Measurements from ENCODE around the gene ATG7. TPM values are rescaled to one million over a fixed set of nuclear protein-coding genes. Genes with fewer than 3 reads are reported as not detected.

Gene ATG7
- total RNA-seq, 1 experiment from 2014 or later, result 29.3 TPM

GRCh38 chr3:11351451-11351850 is 79.3 kb downstream of the ATG7 start:
- H3K36me3 ChIP-seq (ENCODE audit: control insufficient read depth in 1 of 2, insufficient read depth in 2 of 2, low read length in 2 of 2), result peaks cover 0 to 11% of the 10 kb centered on the region in 2 experiments; a peak in 1 of 4 replicates
- no peaks in the 10 kb centered on the region for H3K27me3 ChIP-seq (ENCODE audit: insufficient read depth, low read length)
- no peaks in the 10 kb centered on the region for H3K9me3 ChIP-seq (ENCODE audit: control insufficient read depth in 1 of 2, insufficient read depth in 1 of 2, low read depth in 1 of 2, low read length in 2 of 2)
- no peak overlapping the region for H3K27ac ChIP-seq (ENCODE audit: low read depth, low read length)
- BruUV-seq (replicated peaks), result no TSS peak
- H3K4me2 ChIP-seq (ENCODE audit: low read length), result no peak overlapping the region
- H4K20me1 ChIP-seq (ENCODE audit: insufficient read depth), result no peaks in the 10 kb centered on the region
- H3K9me2 ChIP-seq (ENCODE audit: insufficient read depth), result no peaks in the 10 kb centered on the region
- H3K79me2 ChIP-seq (ENCODE audit: insufficient read depth, low read length), result no peaks in the 10 kb centered on the region
- RAD21 ChIA-PET (ENCODE audit: low non-redundant PET in 1 of 2, low total read pairs in 2 of 2, uncharacterized antibody in 2 of 2, unreplicated experiment in 2 of 2), result no interaction called here
- intact Hi-C loops (cut with micrococcal nuclease), result no loop called here
- ATAC-seq (no peak), DNase-seq (ENCODE audit: low read depth, low spot score) (no peak)
- H3K4me3 ChIP-seq (replicated peaks in 1 of 2; ENCODE audit: low read depth in 1 of 2, low read length in 2 of 2), result no peak overlapping the region
- H2AFZ ChIP-seq (ENCODE audit: low read depth, low read length, poor library complexity, severe bottlenecking), result no peak overlapping the region
- H3K4me1 ChIP-seq (ENCODE audit: control insufficient read depth in 1 of 2, insufficient read depth in 2 of 2, low read length in 2 of 2), result peaks cover 0 to 14% of the 10 kb centered on the region in 2 experiments; a peak in 1 of 4 replicates
- POLR2A ChIA-PET, result no interaction called here
- CTCF ChIA-PET, result interaction anchor here (2.0 kb wide), 1 partner anchor 16 kb away, joined by 6 read pairs; no protein-coding TSS in a partner anchor
- no peak overlapping the region for H3K9ac ChIP-seq (ENCODE audit: low read length)
- TF ChIP-seq SIN3A (IDR thresholded peaks at IDR 0.05; ENCODE audit: low read depth) (no peak), ZFX (IDR thresholded peaks at IDR 0.05) (no peak), EGR1 (IDR thresholded peaks at IDR 0.05; ENCODE audit: low read depth) (no peak), MAX (IDR thresholded peaks at IDR 0.05) (no peak)
- TF ChIP-seq, protein P1, sequence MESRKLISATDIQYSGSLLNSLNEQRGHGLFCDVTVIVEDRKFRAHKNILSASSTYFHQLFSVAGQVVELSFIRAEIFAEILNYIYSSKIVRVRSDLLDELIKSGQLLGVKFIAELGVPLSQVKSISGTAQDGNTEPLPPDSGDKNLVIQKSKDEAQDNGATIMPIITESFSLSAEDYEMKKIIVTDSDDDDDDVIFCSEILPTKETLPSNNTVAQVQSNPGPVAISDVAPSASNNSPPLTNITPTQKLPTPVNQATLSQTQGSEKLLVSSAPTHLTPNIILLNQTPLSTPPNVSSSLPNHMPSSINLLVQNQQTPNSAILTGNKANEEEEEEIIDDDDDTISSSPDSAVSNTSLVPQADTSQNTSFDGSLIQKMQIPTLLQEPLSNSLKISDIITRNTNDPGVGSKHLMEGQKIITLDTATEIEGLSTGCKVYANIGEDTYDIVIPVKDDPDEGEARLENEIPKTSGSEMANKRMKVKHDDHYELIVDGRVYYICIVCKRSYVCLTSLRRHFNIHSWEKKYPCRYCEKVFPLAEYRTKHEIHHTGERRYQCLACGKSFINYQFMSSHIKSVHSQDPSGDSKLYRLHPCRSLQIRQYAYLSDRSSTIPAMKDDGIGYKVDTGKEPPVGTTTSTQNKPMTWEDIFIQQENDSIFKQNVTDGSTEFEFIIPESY (IDR thresholded peaks at IDR 0.05; ENCODE audit: extremely low read depth, insufficient replicate concordance, low read length), result no peak

- POLR2A ChIA-PET, result no interaction called here
- no peaks in the 10 kb centered on the region for H3K9me3 ChIP-seq (ENCODE audit: control insufficient read depth in 1 of 2, insufficient read depth in 1 of 2, low read depth in 1 of 2, low read length in 2 of 2)
- H3K9me2 ChIP-seq (ENCODE audit: insufficient read depth), result no peaks in the 10 kb centered on the region
- H3K9ac ChIP-seq (ENCODE audit: low read length), result no peak overlapping the region
- DNase-seq (ENCODE audit: low read depth, low spot score) (no peak), ATAC-seq (no peak)
- peaks cover 0 to 7% of the 10 kb centered on the region in 2 experiments; a peak in 2 of 4 replicates for H3K36me3 ChIP-seq (ENCODE audit: control insufficient read depth in 1 of 2, insufficient read depth in 2 of 2, low read length in 2 of 2)
- no peak overlapping the region for H3K4me3 ChIP-seq (replicated peaks in 1 of 2; ENCODE audit: low read depth in 1 of 2, low read length in 2 of 2)
- no peak overlapping the region for H2AFZ ChIP-seq (ENCODE audit: low read depth, low read length, poor library complexity, severe bottlenecking)
- intact Hi-C loops (cut with micrococcal nuclease), result no loop called here
- H4K20me1 ChIP-seq (ENCODE audit: insufficient read depth), result no peaks in the 10 kb centered on the region
- TF ChIP-seq POLR2AphosphoS5 (IDR thresholded peaks at IDR 0.05; ENCODE audit: low read depth, low read length), result no peak
- TF ChIP-seq EZH2 (IDR thresholded peaks at IDR 0.05), result no peak
- no peak for TF ChIP-seq POLR2A (IDR thresholded peaks at IDR 0.05; ENCODE audit: borderline replicate concordance, extremely low read depth, insufficient read depth, insufficient read length)
- no peak for TF ChIP-seq EZH2phosphoT487 (IDR thresholded peaks at IDR 0.05; ENCODE audit: borderline replicate concordance)
- TF ChIP-seq MAX (IDR thresholded peaks at IDR 0.05), result no peak
- TF ChIP-seq ZFX (IDR thresholded peaks at IDR 0.05), result no peak
- TF ChIP-seq SRF (IDR thresholded peaks at IDR 0.05; ENCODE audit: low read depth), result no peak
- TF ChIP-seq ATF3 (IDR thresholded peaks at IDR 0.05), result no peak
- no peak for TF ChIP-seq SP1 (IDR thresholded peaks at IDR 0.05; ENCODE audit: low read depth)
- no peak for TF ChIP-seq JUND (IDR thresholded peaks at IDR 0.05)
- TF ChIP-seq CBX3 (IDR thresholded peaks at IDR 0.05; ENCODE audit: low read depth), result no peak
- TF ChIP-seq, protein P2, sequence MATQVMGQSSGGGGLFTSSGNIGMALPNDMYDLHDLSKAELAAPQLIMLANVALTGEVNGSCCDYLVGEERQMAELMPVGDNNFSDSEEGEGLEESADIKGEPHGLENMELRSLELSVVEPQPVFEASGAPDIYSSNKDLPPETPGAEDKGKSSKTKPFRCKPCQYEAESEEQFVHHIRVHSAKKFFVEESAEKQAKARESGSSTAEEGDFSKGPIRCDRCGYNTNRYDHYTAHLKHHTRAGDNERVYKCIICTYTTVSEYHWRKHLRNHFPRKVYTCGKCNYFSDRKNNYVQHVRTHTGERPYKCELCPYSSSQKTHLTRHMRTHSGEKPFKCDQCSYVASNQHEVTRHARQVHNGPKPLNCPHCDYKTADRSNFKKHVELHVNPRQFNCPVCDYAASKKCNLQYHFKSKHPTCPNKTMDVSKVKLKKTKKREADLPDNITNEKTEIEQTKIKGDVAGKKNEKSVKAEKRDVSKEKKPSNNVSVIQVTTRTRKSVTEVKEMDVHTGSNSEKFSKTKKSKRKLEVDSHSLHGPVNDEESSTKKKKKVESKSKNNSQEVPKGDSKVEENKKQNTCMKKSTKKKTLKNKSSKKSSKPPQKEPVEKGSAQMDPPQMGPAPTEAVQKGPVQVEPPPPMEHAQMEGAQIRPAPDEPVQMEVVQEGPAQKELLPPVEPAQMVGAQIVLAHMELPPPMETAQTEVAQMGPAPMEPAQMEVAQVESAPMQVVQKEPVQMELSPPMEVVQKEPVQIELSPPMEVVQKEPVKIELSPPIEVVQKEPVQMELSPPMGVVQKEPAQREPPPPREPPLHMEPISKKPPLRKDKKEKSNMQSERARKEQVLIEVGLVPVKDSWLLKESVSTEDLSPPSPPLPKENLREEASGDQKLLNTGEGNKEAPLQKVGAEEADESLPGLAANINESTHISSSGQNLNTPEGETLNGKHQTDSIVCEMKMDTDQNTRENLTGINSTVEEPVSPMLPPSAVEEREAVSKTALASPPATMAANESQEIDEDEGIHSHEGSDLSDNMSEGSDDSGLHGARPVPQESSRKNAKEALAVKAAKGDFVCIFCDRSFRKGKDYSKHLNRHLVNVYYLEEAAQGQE (IDR thresholded peaks at IDR 0.05; ENCODE audit: low read depth), result no peak
- TF ChIP-seq CEBPB (IDR thresholded peaks at IDR 0.05; ENCODE audit: low read depth), result no peak
- no peak for TF ChIP-seq ZNF274 (IDR thresholded peaks at IDR 0.05; ENCODE audit: low read depth, low read length)
- BruUV-seq (replicated peaks), result no TSS peak
- no peak overlapping the region for H3K27ac ChIP-seq (ENCODE audit: low read depth, low read length)
- H3K27me3 ChIP-seq (ENCODE audit: insufficient read depth, low read length), result no peaks in the 10 kb centered on the region
- RAD21 ChIA-PET (ENCODE audit: low non-redundant PET in 1 of 2, low total read pairs in 2 of 2, uncharacterized antibody in 2 of 2, unreplicated experiment in 2 of 2), result no interaction called here
- CTCF ChIA-PET, result no interaction called here
- H3K4me1 ChIP-seq (ENCODE audit: control insufficient read depth in 1 of 2, insufficient read depth in 2 of 2, low read length in 2 of 2), result no peaks in the 10 kb centered on the region; a peak in 1 of 4 replicates
- no peak overlapping the region for H3K4me2 ChIP-seq (ENCODE audit: low read length)
- no peaks in the 10 kb centered on the region for H3K79me2 ChIP-seq (ENCODE audit: insufficient read depth, low read length)
These were observed 84.1 kb downstream of the ATG7 start for GRCh38 chr3:11356269-11356668.

Data from HCT116 (cell line).